ENCODE measurements around the gene KCNQ1.

DNA sequence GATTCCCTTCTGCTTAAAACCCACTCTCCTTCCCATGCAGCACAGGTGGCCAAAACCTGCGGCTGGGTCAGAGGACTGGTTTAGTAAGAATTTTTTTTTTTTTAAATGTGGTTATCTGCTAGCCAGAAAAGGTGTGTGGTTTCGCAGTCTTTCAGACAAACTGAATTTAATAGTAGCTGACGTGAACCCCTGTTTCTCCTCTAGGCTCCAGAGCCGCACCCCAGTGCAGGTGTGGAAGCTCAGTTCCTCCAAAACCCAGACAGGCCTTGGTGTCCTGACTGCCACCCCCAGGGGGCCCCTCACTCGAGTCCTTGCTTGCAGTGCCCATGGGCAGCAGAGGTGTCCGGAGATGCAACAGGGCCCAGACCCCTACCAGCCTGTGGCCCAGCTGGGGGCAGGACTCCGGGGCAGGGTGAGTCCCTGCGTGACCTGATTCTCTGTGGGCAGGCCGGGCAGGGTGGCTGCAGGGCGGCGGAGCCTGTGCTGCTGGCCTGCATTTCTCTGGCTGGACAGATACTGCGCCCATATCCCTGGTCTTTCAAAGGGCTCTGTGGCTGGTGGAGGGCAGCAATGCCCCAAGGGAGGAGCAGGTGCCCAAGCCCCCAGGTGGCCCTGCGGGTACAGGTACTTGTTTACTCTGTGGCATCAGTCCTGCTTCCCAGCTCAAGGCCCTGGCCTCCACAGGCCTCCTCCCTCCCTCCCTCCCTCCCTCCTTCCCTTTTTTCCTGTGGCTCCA is 15.2 kb downstream of the KCNQ1 start:
- TF ChIP-seq CSDC2 (CRISPR knock-in tag; IDR thresholded peaks at IDR 0.05) (no peak), SNAI2 (CRISPR knock-in tag; IDR thresholded peaks at IDR 0.05) (no peak), ZFP30 (CRISPR knock-in tag; IDR thresholded peaks at IDR 0.05) (no peak)

All from SK-N-SH treated with all-trans-retinoic acid at 6 μM for 48 hours (cell line).